Central memory CD8-positive, alpha-beta T cell (primary cell): ENCODE measurements around the gene MIER2.
"Not testable (repeated sequence)": the region's sequence is repeated elsewhere in the genome, so short reads cannot be mapped to it uniquely, and the experiment has no call there.

Experiments
- ATAC-seq: fragments of 150-1000 bp; cut with Tn5 transposase; replicated peaks from 2 replicates; pipeline ENCODE4 v1.10.0; 2022; ENCODE audit warnings: mild to moderate bottlenecking, moderate FRiP score, moderate number of reproducible peaks; ENCODE audit not compliant: poor library complexity, severe bottlenecking; ENCODE audit errors: extremely low read depth
- DNase-seq, 2 donors: peaks; one replicate each; pipeline ENCODE4 v3.0.0; 2021; ENCODE audit warnings: low spot score in 2 of 2
- H3K27ac Mint-ChIP-seq: one replicate; pipeline ENCODE4 v1.8.0; 2022; ENCODE audit warnings: low read depth, mild to moderate bottlenecking, moderate library complexity, mixed read lengths
- H3K27me3 Mint-ChIP-seq: one replicate; pipeline ENCODE4 v1.8.0; 2022; ENCODE audit warnings: mixed read lengths
- H3K36me3 Mint-ChIP-seq: one replicate; pipeline ENCODE4 v1.8.0; 2022; ENCODE audit warnings: mild to moderate bottlenecking, moderate library complexity, mixed read lengths; ENCODE audit not compliant: insufficient read depth
- H3K4me1 Mint-ChIP-seq: one replicate; pipeline ENCODE4 v1.8.0; 2022; ENCODE audit warnings: mixed read lengths
- H3K4me3 Mint-ChIP-seq: one replicate; pipeline ENCODE4 v1.8.0; 2022; ENCODE audit warnings: mild to moderate bottlenecking, moderate library complexity, mixed read lengths
- H3K9me3 Mint-ChIP-seq: one replicate; pipeline ENCODE4 v1.8.0; 2022; ENCODE audit warnings: mixed read lengths

Gene MIER2

GRCh38 chr19:344625-345319 is at the start of gene MIER2:
MIER2 (minus strand) TSS chr19:344796; CDS start chr19:344782, 14 bp downstream.
- ATAC-seq (peak; percentile 92), DNase-seq (peak; percentile 83 to 94)
- Mint-ChIP-seq H3K4me3 (peak within 1 kb of the TSS; percentile 78), H3K9me3 (no peaks in the 10 kb centered on the region), H3K36me3 (peaks cover 8% of the 10 kb centered on the region), H3K27ac (peak within 1 kb of the TSS; percentile 66), H3K27me3 (peaks cover 15% of the 10 kb centered on the region), H3K4me1 (peaks cover 46% of the 10 kb centered on the region)

- not testable (repeated sequence) for H3K36me3 Mint-ChIP-seq, H3K27me3 Mint-ChIP-seq, DNase-seq, ATAC-seq, H3K4me1 Mint-ChIP-seq
- peak overlapping the region; percentile 78 for H3K27ac Mint-ChIP-seq
- H3K9me3 Mint-ChIP-seq: peaks cover 15% of the 10 kb centered on the region
- H3K4me3 Mint-ChIP-seq: peak overlapping the region; percentile 44
Observed at GRCh38 chr19:393560-393959, 49.0 kb upstream of the MIER2 start.

- Mint-ChIP-seq H3K4me1 (peaks cover 4% of the 10 kb centered on the region), H3K4me3 (no peak overlapping the region), H3K36me3 (peaks cover 8% of the 10 kb centered on the region), H3K27ac (peak overlapping the region; percentile 78), H3K27me3 (peaks cover 9% of the 10 kb centered on the region), H3K9me3 (peaks cover 15% of the 10 kb centered on the region)
- no peak for ATAC-seq
- DNase-seq: no peak
Observed at GRCh38 chr19:392375-392970, 47.9 kb upstream of the MIER2 start.

DNA sequence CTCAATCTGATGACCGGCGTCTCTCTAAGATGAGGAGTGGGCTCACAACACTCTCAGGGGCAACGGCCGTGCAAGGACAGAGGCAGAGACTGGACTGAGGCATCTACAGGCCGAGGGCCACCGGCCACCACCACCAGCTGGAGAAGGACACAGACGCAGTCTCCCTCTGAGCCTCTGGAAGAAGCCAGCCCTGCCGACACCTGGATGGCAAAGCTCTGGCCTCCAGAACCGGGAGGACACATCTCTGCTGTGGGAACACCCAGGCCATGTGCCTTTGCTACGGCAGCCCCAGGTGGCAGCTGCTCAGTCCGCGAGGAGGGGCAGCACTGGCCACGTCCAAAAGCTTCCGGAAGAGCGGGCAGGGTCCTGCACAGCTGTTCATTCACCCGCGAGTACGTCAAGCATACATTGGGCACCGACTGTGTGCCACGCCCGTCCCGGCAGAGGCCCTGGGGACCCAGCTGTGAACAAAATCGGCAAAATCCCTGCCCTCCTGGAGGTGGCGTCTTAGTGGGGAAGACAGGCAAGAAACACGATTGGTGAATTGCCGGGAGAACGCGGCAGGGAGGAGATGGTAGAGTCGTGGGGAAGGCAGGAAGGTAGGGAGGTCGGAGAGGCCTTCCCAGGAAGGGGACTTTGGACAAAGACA is 47.3 kb upstream of the MIER2 start:
- Mint-ChIP-seq H3K27ac (no peak overlapping the region), H3K36me3 (peaks cover 8% of the 10 kb centered on the region), H3K4me3 (no peak overlapping the region), H3K9me3 (peaks cover 15% of the 10 kb centered on the region), H3K27me3 (peaks cover 9% of the 10 kb centered on the region), H3K4me1 (peaks cover 4% of the 10 kb centered on the region)
- ATAC-seq: no peak
- no peak for DNase-seq

GRCh38 chr19:391207-391557 is 46.6 kb upstream of the MIER2 start:
- H3K4me3 Mint-ChIP-seq: no peak overlapping the region
- H3K27me3 Mint-ChIP-seq: peaks cover 13% of the 10 kb centered on the region
- peaks cover 15% of the 10 kb centered on the region for H3K9me3 Mint-ChIP-seq
- H3K27ac Mint-ChIP-seq: no peak overlapping the region
- H3K36me3 Mint-ChIP-seq: peaks cover 8% of the 10 kb centered on the region
- DNase-seq (no peak), ATAC-seq (no peak)
- H3K4me1 Mint-ChIP-seq: peaks cover 4% of the 10 kb centered on the region

DNA sequence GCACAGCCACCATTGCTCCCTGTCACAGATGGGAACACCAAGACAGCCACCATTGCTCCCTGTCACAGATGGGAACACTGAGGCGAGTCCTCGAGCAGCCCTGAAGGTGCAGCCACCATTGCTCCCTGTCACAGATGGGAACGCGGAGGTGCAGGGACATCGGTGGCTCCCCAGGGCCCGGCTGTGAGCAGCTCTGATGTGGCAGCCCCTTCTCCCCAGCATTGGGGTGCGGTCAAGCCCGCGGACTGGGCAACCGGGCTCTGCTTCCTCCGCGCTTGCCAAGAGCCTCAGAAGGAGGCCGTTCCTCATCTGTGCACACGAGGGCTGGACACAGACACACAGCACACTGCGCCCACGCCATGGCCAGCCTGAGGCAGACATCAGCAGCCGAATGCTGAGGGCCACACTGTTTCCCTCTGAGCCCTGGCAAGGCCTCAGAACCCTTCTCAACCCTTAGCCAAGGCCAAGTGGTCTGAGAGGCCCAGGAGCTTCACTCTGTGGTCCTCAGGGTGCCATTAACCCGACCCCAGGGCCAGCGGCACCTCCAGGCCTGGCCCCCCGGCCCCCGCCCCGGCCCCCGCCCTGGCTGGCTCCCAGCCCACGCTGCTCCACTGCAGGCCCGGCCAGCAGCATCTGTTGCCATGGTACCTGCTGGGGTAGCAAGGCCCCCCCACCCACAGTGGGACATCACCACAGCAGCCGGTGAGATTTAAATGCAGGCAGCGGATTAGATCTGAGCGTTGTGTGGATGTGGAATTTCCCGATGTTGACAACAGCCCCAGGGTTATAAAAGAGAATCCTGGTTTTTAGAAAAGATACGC is 46.0 kb upstream of the MIER2 start:
- Mint-ChIP-seq H3K27ac (no peak overlapping the region), H3K27me3 (peaks cover 19% of the 10 kb centered on the region), H3K4me1 (peaks cover 4% of the 10 kb centered on the region), H3K9me3 (peaks cover 11% of the 10 kb centered on the region), H3K36me3 (peaks cover 4% of the 10 kb centered on the region), H3K4me3 (no peak overlapping the region)
- DNase-seq (no peak), ATAC-seq (no peak)

DNA sequence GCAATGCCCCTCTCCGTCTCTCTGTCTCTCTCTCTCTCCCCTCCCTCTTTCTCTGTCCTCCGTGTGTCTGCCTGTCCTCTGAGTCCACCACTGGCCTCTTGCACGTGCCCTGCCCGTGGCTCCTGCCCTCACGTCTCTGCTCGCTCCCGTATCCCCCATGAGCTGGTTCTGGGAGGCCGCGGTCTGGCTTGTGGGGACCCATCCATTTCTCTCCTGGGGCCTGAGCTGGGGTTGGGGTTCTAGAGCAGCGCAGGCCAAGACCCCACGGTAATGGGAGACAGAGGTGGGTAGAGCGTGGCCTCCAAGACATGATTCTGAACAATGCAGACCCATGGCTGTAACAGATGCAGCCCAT is 45.3 kb upstream of the MIER2 start:
- no peak for DNase-seq
- Mint-ChIP-seq H3K4me1 (peaks cover 4% of the 10 kb centered on the region), H3K9me3 (peaks cover 8% of the 10 kb centered on the region), H3K4me3 (no peak overlapping the region), H3K36me3 (peaks cover 4% of the 10 kb centered on the region), H3K27ac (no peak overlapping the region), H3K27me3 (peaks cover 23% of the 10 kb centered on the region)
- ATAC-seq: no peak

- no peak overlapping the region for H3K27ac Mint-ChIP-seq
- H3K4me3 Mint-ChIP-seq: no peak overlapping the region
- H3K9me3 Mint-ChIP-seq: peaks cover 8% of the 10 kb centered on the region
- no peak for ATAC-seq
- H3K36me3 Mint-ChIP-seq: peaks cover 4% of the 10 kb centered on the region
- DNase-seq: no peak
- H3K4me1 Mint-ChIP-seq: peaks cover 4% of the 10 kb centered on the region
- peaks cover 26% of the 10 kb centered on the region for H3K27me3 Mint-ChIP-seq
Observed at GRCh38 chr19:389255-389934, 44.8 kb upstream of the MIER2 start.

GRCh38 chr19:388691-389090 is 44.1 kb upstream of the MIER2 start:
- Mint-ChIP-seq H3K27me3 (peaks cover 33% of the 10 kb centered on the region), H3K9me3 (peaks cover 8% of the 10 kb centered on the region), H3K36me3 (peaks cover 5% of the 10 kb centered on the region), H3K4me1 (peaks cover 4% of the 10 kb centered on the region), H3K27ac (no peak overlapping the region), H3K4me3 (no peak overlapping the region)
- DNase-seq (no peak), ATAC-seq (no peak)

DNA sequence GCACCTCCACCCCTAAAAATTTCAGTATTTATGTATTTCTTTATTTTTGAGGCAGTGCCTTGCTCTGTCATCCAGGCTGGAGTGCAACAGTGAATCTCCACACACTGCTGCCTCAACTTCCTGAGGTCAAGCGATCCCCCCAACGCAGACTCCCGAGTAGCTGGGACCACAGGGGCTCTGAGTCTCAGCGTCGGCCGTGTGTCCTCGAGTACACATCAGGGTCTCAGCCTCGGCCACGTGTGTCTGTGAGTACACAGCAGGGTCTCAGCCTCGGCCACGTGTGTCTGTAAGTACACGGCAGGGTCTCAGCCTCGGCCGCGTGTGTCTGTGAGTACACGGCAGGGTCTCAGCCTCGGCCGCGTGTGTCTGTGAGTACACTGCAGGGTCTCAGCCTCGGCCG is 43.2 kb upstream of the MIER2 start:
- peaks cover 42% of the 10 kb centered on the region for H3K27me3 Mint-ChIP-seq
- ATAC-seq (no peak), DNase-seq (no peak)
- no peak overlapping the region for H3K27ac Mint-ChIP-seq
- no peaks in the 10 kb centered on the region for H3K9me3 Mint-ChIP-seq
- H3K4me3 Mint-ChIP-seq: no peak overlapping the region
- peaks cover 8% of the 10 kb centered on the region for H3K4me1 Mint-ChIP-seq
- H3K36me3 Mint-ChIP-seq: peaks cover 2% of the 10 kb centered on the region

DNA sequence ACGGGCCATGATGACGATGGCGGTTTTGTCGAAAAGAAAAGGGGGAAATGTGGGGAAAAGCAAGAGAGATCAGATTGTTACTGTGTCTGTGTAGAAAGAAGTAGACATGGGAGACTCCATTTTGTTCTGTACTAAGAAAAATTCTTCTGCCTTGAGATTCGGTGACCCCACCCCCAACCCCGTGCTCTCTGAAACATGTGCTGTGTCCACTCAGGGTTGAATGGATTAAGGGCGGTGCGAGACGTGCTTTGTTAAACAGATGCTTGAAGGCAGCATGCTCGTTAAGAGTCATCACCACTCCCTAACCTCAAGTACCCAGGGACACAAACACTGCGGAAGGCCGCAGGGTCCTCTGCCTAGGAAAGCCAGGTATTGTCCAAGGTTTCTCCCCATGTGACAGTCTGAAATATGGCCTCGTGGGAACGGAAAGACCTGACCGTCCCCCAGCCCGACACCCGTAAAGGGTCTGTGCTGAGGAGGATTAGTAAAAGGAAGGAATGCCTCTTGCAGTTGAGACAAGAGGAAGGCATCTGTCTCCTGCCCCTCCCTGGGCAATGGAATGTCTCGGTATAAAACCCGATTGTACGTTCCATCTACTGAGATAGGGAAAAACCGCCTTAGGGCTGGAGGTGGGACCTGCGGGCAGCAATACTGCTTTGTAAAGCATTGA is 42.2 kb upstream of the MIER2 start:
- not testable (repeated sequence) for DNase-seq, H3K27ac Mint-ChIP-seq, H3K9me3 Mint-ChIP-seq, ATAC-seq, H3K4me3 Mint-ChIP-seq, H3K36me3 Mint-ChIP-seq
- H3K4me1 Mint-ChIP-seq: peaks cover 12% of the 10 kb centered on the region
- H3K27me3 Mint-ChIP-seq: peaks cover 49% of the 10 kb centered on the region

GRCh38 chr19:386189-386588 is 41.6 kb upstream of the MIER2 start:
- not testable (repeated sequence) for H3K4me3 Mint-ChIP-seq, H3K36me3 Mint-ChIP-seq, H3K27ac Mint-ChIP-seq, H3K9me3 Mint-ChIP-seq, DNase-seq, ATAC-seq
- peaks cover 49% of the 10 kb centered on the region for H3K27me3 Mint-ChIP-seq
- peaks cover 12% of the 10 kb centered on the region for H3K4me1 Mint-ChIP-seq
